Thyroid gland (tissue), 4 donors: ENCODE data around the gene PCDHGA11. TPM values are rescaled to one million over a fixed set of nuclear protein-coding genes. Genes with fewer than 3 reads are reported as not detected.
"Not testable (repeated sequence)": the region's sequence is repeated elsewhere in the genome, so short reads cannot be mapped to it uniquely, and the experiment has no call there.

Experiments
- DNase-seq, 2 donors: peaks; one replicate each; pipeline ENCODE4 v3.0.0-alpha.2; 2019
- H3K27ac ChIP-seq, 3 donors: fragments of 200-600 bp; sonication (generic); 1 replicate in 2 of 3; 2 replicates in 1 of 3; pipeline ENCODE4 v1.5.1; 2016 to 2019; ENCODE audit warnings: mild to moderate bottlenecking in 1 of 3, moderate library complexity in 1 of 3
- H3K27me3 ChIP-seq: fragments of 200-600 bp; sonication (generic); one replicate; pipeline ENCODE4 v1.5.1; 2019
- H3K36me3 ChIP-seq, 2 donors: fragments of 200-600 bp; sonication (generic); one replicate each; pipeline ENCODE4 v1.5.1; 2016 to 2019
- H3K4me1 ChIP-seq, 2 donors: fragments of 200-600 bp; sonication (generic); one replicate each; pipeline ENCODE4 v1.5.1; 2017 to 2019
- H3K4me3 ChIP-seq, 3 donors: fragments of 200-600 bp; sonication (generic); replicated peaks in 1 of 3; 1 replicate in 2 of 3; 2 replicates in 1 of 3; pipeline ENCODE4 v1.5.1; 2016; ENCODE audit warnings: mild to moderate bottlenecking in 1 of 3
- H3K9me3 ChIP-seq: fragments of 200-600 bp; sonication (generic); one replicate; pipeline ENCODE4 v1.5.1; 2017
- CTCF ChIP-seq, 6 experiments: fragments of 200-600 bp in 3 of 6; fragments of 450-650 bp in 3 of 6; sonication (generic) in 3 of 6; IDR thresholded peaks; one replicate each; pipeline ENCODE4 v1.5.1; 2016 to 2019; ENCODE audit warnings: antibody characterized with exemption in 6 of 6, mild to moderate bottlenecking in 2 of 6, inconsistent platforms in 1 of 6, moderate library complexity in 1 of 6
- POLR2A ChIP-seq, 2 donors: fragments of 450-650 bp; IDR thresholded peaks; one replicate each; pipeline ENCODE4 v1.6.1; 2017; ENCODE audit warnings: antibody characterized with exemption in 2 of 2, mild to moderate bottlenecking in 2 of 2, moderate library complexity in 1 of 2
- WGBS, 2 donors: methylation state at CpG; one replicate each; pipeline ENCODE4 v1.1.5; 2017; 5-methylcytosine and 5-hydroxymethylcytosine counted together
- intact Hi-C: fragments of 100-400 bp; cut with DNase I; formaldehyde crosslinking; loops from one replicate; pipeline ENCODE4 v1.15.1; 2023
- total RNA-seq, 4 donors: library from RNA; depleted of rRNA; stranded (reverse); fragments of >200 nt; gene quantifications; one replicate each; pipeline ENCODE4 v1.2.3, GENCODE V29; 2016

PCDHGA11 gene
- total RNA-seq, 4 donors from 2014 or later: 8.0 to 9.5 (median 8.2) TPM

- no peak for DNase-seq
Observed at GRCh38 chr5:141403387-141403786, 17.5 kb upstream of the PCDHGA11 start.

GRCh38 chr5:141407790-141408505, 12.9 kb upstream of the PCDHGA11 start, which contains the start of gene PCDHGB6:
PCDHGB6 (plus strand) TSS chr5:141408021; CDS start chr5:141408203, 182 bp downstream.
- H3K4me1 ChIP-seq, H3K9me3 ChIP-seq, H3K4me3 ChIP-seq, H3K36me3 ChIP-seq, intact Hi-C loops, H3K27ac ChIP-seq, H3K27me3 ChIP-seq: not testable (repeated sequence)
- TF ChIP-seq CTCF (IDR thresholded peaks at IDR 0.05): peak; percentile 32 to 58 (median 55)
- 12 to 15% methylated on average over 31 to 40 of the region's 51 CpGs for WGBS, 2 donors
- peak; percentile 58 to 62 for DNase-seq

More at GRCh38 chr5:141403387-141403786, 17.5 kb upstream of the PCDHGA11 start:
- Histone ChIP-seq H3K27me3 (no peaks in the 10 kb centered on the region), H3K27ac (no peak overlapping the region), H3K9me3 (no peaks in the 10 kb centered on the region), H3K36me3 (no peaks in the 10 kb centered on the region), H3K4me3 (no peak overlapping the region), H3K4me1 (peaks cover 4 to 7% of the 10 kb centered on the region in 2 donors)
- TF ChIP-seq POLR2A (IDR thresholded peaks at IDR 0.05) (no peak), CTCF (IDR thresholded peaks at IDR 0.05) (no peak)
- intact Hi-C loops: no loop called here
- WGBS, 2 donors: 24 to 26% methylated on average over 22 of the region's 22 CpGs

GRCh38 chr5:141409598-141410306, 11.1 kb upstream of the PCDHGA11 start:
- Histone ChIP-seq H3K9me3 (peaks cover 6% of the 10 kb centered on the region), H3K4me3 (no peak overlapping the region)
- DNase-seq: no peak

GRCh38 chr5:141411575-141411974, 9.3 kb upstream of the PCDHGA11 start:
- intact Hi-C loops: no loop called here
- H3K27ac ChIP-seq: no peak overlapping the region
- TF ChIP-seq POLR2A (IDR thresholded peaks at IDR 0.05): no peak
- TF ChIP-seq CTCF (IDR thresholded peaks at IDR 0.05): no peak
- no peaks in the 10 kb centered on the region for H3K4me1 ChIP-seq
- H3K36me3 ChIP-seq: no peaks in the 10 kb centered on the region
- WGBS, 2 donors: 67 to 81% methylated on average over 3 of the region's 3 CpGs
- peaks cover 6% of the 10 kb centered on the region for H3K9me3 ChIP-seq
- no peak overlapping the region for H3K4me3 ChIP-seq
- no peak for DNase-seq
- no peaks in the 10 kb centered on the region for H3K27me3 ChIP-seq

More at GRCh38 chr5:141409598-141410306, 11.1 kb upstream of the PCDHGA11 start:
- TF ChIP-seq CTCF (IDR thresholded peaks at IDR 0.05): no peak
- no peak for TF ChIP-seq POLR2A (IDR thresholded peaks at IDR 0.05)
- no peaks in the 10 kb centered on the region for H3K4me1 ChIP-seq
- 22 to 28% methylated on average over 19 to 47 of the region's 64 CpGs for WGBS, 2 donors
- intact Hi-C loops: no loop called here
- H3K27me3 ChIP-seq: no peaks in the 10 kb centered on the region
- H3K27ac ChIP-seq: no peak overlapping the region
- H3K36me3 ChIP-seq: no peaks in the 10 kb centered on the region
